HUES48 (cell line): ENCODE measurements around the gene KPNA2.
"Not testable (repeated sequence)": the region's sequence is repeated elsewhere in the genome, so short reads cannot be mapped to it uniquely, and the experiment has no call there.

Experiments used
- H3K27ac ChIP-seq: one replicate; pipeline ENCODE4 v1.7.0; 2013; ENCODE audit warnings: low read depth, low read length, inconsistent platforms
- H3K27me3 ChIP-seq: 2 replicates; pipeline ENCODE4 v1.6.1; 2013; ENCODE audit warnings: mild to moderate bottlenecking, low read length; ENCODE audit not compliant: control insufficient read depth, insufficient read depth
- H3K36me3 ChIP-seq: 2 replicates; pipeline ENCODE4 v1.6.1; 2013; ENCODE audit warnings: low read length; ENCODE audit not compliant: control insufficient read depth, insufficient read depth
- H3K4me1 ChIP-seq: 2 replicates; pipeline ENCODE4 v1.6.1; 2013; ENCODE audit warnings: mild to moderate bottlenecking, low read length; ENCODE audit not compliant: control insufficient read depth, insufficient read depth
- H3K4me3 ChIP-seq: 2 replicates; pipeline ENCODE4 v1.5.1; 2013; ENCODE audit warnings: mild to moderate bottlenecking, low read depth, low read length
- H3K9ac ChIP-seq: 2 replicates; pipeline ENCODE4 v1.6.1; 2013; ENCODE audit warnings: mild to moderate bottlenecking, low read depth, low read length, moderate library complexity
- H3K9me3 ChIP-seq: 2 replicates; pipeline ENCODE4 v1.6.1; 2013; ENCODE audit warnings: low read length; ENCODE audit not compliant: control insufficient read depth, insufficient read depth

Gene KPNA2

GRCh38 chr17:68068512-68068911, 33.0 kb downstream of the KPNA2 start:
- H3K9me3 ChIP-seq, result not testable (repeated sequence)

GRCh38 chr17:68070582-68071444, 35.3 kb downstream of the KPNA2 start:
- H3K4me3 ChIP-seq, H3K9me3 ChIP-seq, H3K27me3 ChIP-seq, H3K36me3 ChIP-seq, H3K9ac ChIP-seq, H3K27ac ChIP-seq, H3K4me1 ChIP-seq: not testable (repeated sequence)

More at GRCh38 chr17:68068512-68068911, 33.0 kb downstream of the KPNA2 start:
- H3K4me3 ChIP-seq, H3K27me3 ChIP-seq, H3K4me1 ChIP-seq, H3K36me3 ChIP-seq, H3K27ac ChIP-seq, H3K9ac ChIP-seq: not testable (repeated sequence)

GRCh38 chr17:68074279-68074678, 38.7 kb downstream of the KPNA2 start:
- no peaks in the 10 kb centered on the region for H3K36me3 ChIP-seq
- no peak overlapping the region for H3K9ac ChIP-seq
- H3K4me1 ChIP-seq, result no peaks in the 10 kb centered on the region
- no peak overlapping the region for H3K4me3 ChIP-seq
- no peak overlapping the region for H3K27ac ChIP-seq
- no peaks in the 10 kb centered on the region for H3K27me3 ChIP-seq
- no peaks in the 10 kb centered on the region for H3K9me3 ChIP-seq

- not testable (repeated sequence) for H3K27me3 ChIP-seq, H3K9me3 ChIP-seq, H3K27ac ChIP-seq, H3K4me1 ChIP-seq, H3K36me3 ChIP-seq, H3K9ac ChIP-seq, H3K4me3 ChIP-seq
Measured at GRCh38 chr17:68075953-68076607, 40.5 kb downstream of the KPNA2 start.

GRCh38 chr17:68077498-68077897, 42.0 kb downstream of the KPNA2 start:
- not testable (repeated sequence) for H3K9ac ChIP-seq, H3K4me3 ChIP-seq, H3K27me3 ChIP-seq, H3K36me3 ChIP-seq, H3K27ac ChIP-seq, H3K9me3 ChIP-seq, H3K4me1 ChIP-seq

- no peaks in the 10 kb centered on the region for H3K9me3 ChIP-seq
- no peak overlapping the region for H3K27ac ChIP-seq
- no peaks in the 10 kb centered on the region for H3K27me3 ChIP-seq
- H3K9ac ChIP-seq, result no peak overlapping the region
- H3K4me3 ChIP-seq, result no peak overlapping the region
- H3K4me1 ChIP-seq, result peaks cover 2% of the 10 kb centered on the region; the same call in 1 of the 2 replicates
- H3K36me3 ChIP-seq, result no peaks in the 10 kb centered on the region
Measured at GRCh38 chr17:68080411-68081150, 45.0 kb downstream of the KPNA2 start.

GRCh38 chr17:68081305-68082265, 46.0 kb downstream of the KPNA2 start:
- not testable (repeated sequence) for H3K36me3 ChIP-seq, H3K9me3 ChIP-seq, H3K4me1 ChIP-seq, H3K27me3 ChIP-seq, H3K4me3 ChIP-seq, H3K9ac ChIP-seq, H3K27ac ChIP-seq

GRCh38 chr17:68085771-68086381, 50.3 kb downstream of the KPNA2 start:
- Histone ChIP-seq H3K9ac (no peak overlapping the region), H3K27me3 (no peaks in the 10 kb centered on the region), H3K4me3 (no peak overlapping the region), H3K9me3 (no peaks in the 10 kb centered on the region), H3K4me1 (peaks cover 6% of the 10 kb centered on the region; the same call in 1 of the 2 replicates), H3K36me3 (no peaks in the 10 kb centered on the region), H3K27ac (no peak overlapping the region)

- not testable (repeated sequence) for H3K27me3 ChIP-seq, H3K9me3 ChIP-seq, H3K4me3 ChIP-seq, H3K27ac ChIP-seq, H3K36me3 ChIP-seq, H3K9ac ChIP-seq, H3K4me1 ChIP-seq
Measured at GRCh38 chr17:68086666-68087065, 51.1 kb downstream of the KPNA2 start.

GRCh38 chr17:68087131-68087623, 51.6 kb downstream of the KPNA2 start:
- not testable (repeated sequence) for H3K4me3 ChIP-seq, H3K9me3 ChIP-seq, H3K27me3 ChIP-seq, H3K4me1 ChIP-seq, H3K36me3 ChIP-seq, H3K9ac ChIP-seq, H3K27ac ChIP-seq
